Epidermal melanocyte (primary cell): ENCODE results near the gene AAMDC.
"Not testable (repeated sequence)": the region's sequence is repeated elsewhere in the genome, so short reads cannot be mapped to it uniquely, and the experiment has no call there.

Experiments
- DNase-seq: peaks from one replicate; pipeline ENCODE4 v3.0.0; 2011; ENCODE audit warnings: low spot score; ENCODE audit not compliant: insufficient read length

AAMDC gene

GRCh38 chr11:77884829-77885190, 63.9 kb downstream of the AAMDC start:
- DNase-seq = no peak

- no peak for DNase-seq
These were observed 65.5 kb downstream of the AAMDC start for GRCh38 chr11:77886401-77886800.

- not testable (repeated sequence) for DNase-seq
These were observed 68.1 kb downstream of the AAMDC start for GRCh38 chr11:77889045-77889444.

- not testable (repeated sequence) for DNase-seq
These were observed 69.2 kb downstream of the AAMDC start for GRCh38 chr11:77890100-77890614.

- not testable (repeated sequence) for DNase-seq
These were observed 69.7 kb downstream of the AAMDC start for GRCh38 chr11:77890619-77891056.

- DNase-seq = not testable (repeated sequence)
These were observed 70.3 kb downstream of the AAMDC start for GRCh38 chr11:77891256-77891655.

- not testable (repeated sequence) for DNase-seq
These were observed 70.8 kb downstream of the AAMDC start for GRCh38 chr11:77891703-77892102.

- not testable (repeated sequence) for DNase-seq
These were observed 74.0 kb downstream of the AAMDC start for GRCh38 chr11:77894949-77895348.

- DNase-seq = no peak
These were observed 87.9 kb downstream of the AAMDC start for GRCh38 chr11:77908835-77909234.

GRCh38 chr11:77909277-77909676, 88.3 kb downstream of the AAMDC start:
- no peak for DNase-seq

- DNase-seq = not testable (repeated sequence)
These were observed 89.9 kb downstream of the AAMDC start for GRCh38 chr11:77910828-77911227.

- not testable (repeated sequence) for DNase-seq
These were observed 92.8 kb downstream of the AAMDC start for GRCh38 chr11:77913608-77914306.

- not testable (repeated sequence) for DNase-seq
These were observed 93.4 kb downstream of the AAMDC start for GRCh38 chr11:77914307-77914791.

GRCh38 chr11:77917713-77918112, 96.8 kb downstream of the AAMDC start:
- DNase-seq = not testable (repeated sequence)
